ENCODE measurements around the gene OLIG2. TPM values are rescaled to one million over a fixed set of nuclear protein-coding genes. Genes with fewer than 3 reads are reported as not detected.

Gene OLIG2
- total and polyA plus RNA-seq, 2 of the 4 experiments (the other 2 are of a cell fraction): not detected

DNA sequence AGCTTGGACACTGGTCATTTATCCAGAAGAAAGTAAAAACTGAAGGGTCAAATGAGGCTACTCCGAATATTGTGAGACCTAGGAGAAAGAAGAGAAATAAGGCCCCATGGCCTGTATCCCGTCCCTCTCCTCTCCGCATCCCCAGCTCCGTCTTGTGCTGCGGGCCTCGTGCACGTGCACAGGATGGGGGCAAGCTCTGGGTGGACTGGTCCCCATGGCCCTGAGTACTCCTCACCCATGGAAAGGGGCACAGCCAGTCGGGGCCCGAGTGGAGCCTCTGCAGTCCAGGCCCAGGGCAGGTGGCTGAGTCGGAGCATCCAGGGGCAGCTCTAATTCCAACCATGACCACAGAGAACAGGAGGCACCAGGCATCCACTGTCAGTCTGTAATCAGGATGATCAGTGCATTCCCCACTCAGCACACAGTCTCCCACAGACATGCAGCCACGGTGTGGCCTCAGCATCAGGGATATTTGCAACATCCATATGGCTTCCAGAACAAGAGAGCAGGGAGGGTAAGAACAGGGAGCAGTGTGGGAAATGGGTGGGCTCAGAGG lies 31.7 kb downstream of the OLIG2 start:
- Histone ChIP-seq H3K14ac (replicated peaks; ENCODE audit: low read depth, low read length) (no peak overlapping the region), H4K5ac (ENCODE audit: low read depth, low read length) (no peak overlapping the region), H3K4ac (ENCODE audit: low read depth, low read length) (no peak overlapping the region), H3K9me3 (ENCODE audit: control insufficient read depth, insufficient read depth, low read length) (no peaks in the 10 kb centered on the region), H3K27ac (ENCODE audit: insufficient read depth, low read length) (no peak overlapping the region), H3K18ac (ENCODE audit: low read depth, low read length) (no peak overlapping the region), H3K27me3 (ENCODE audit: control insufficient read depth, insufficient read depth, low read length) (peaks cover 54% of the 10 kb centered on the region), H2AK9ac (replicated peaks; ENCODE audit: low read depth, low read length, poor library complexity) (no peak overlapping the region), H2BK15ac (ENCODE audit: low read depth, low read length) (no peak overlapping the region), H3K79me1 (ENCODE audit: low read depth in 1 of 2, low read length in 2 of 2) (no peaks in the 10 kb centered on the region), H3K9ac (ENCODE audit: low read depth, low read length) (no peak overlapping the region), H3K4me2 (ENCODE audit: low read depth, low read length) (no peak overlapping the region), H2AK5ac (ENCODE audit: low read depth, low read length) (no peak overlapping the region), H2AFZ (replicated peaks; ENCODE audit: low read length, poor library complexity) (peak overlapping the region; percentile 44), H2BK20ac (ENCODE audit: low read depth, low read length) (no peak overlapping the region), H4K20me1 (ENCODE audit: insufficient read depth, low read length) (no peaks in the 10 kb centered on the region), H3K36me3 (ENCODE audit: control insufficient read depth, insufficient read depth, low read length) (no peaks in the 10 kb centered on the region), H2BK120ac (ENCODE audit: low read depth, low read length) (no peak overlapping the region), H3K9me1 (ENCODE audit: insufficient read depth, low read length) (no peaks in the 10 kb centered on the region), H3K23ac (ENCODE audit: low read depth, low read length) (no peak overlapping the region), H3K4me3 (ENCODE audit: insufficient read depth, low read depth, low read length) (no peak overlapping the region), H4K8ac (ENCODE audit: low read depth in 2 of 2, low read length in 2 of 2) (no peak overlapping the region), H3K4me1 (ENCODE audit: control insufficient read depth, insufficient read depth, low read length) (no peaks in the 10 kb centered on the region), H4K91ac (ENCODE audit: insufficient read depth, low read depth, low read length) (no peak overlapping the region), H2BK5ac (ENCODE audit: low read depth, low read length, poor library complexity, severe bottlenecking) (no peak overlapping the region), H3K56ac (ENCODE audit: extremely low read depth, insufficient read depth, low read length) (no peak overlapping the region)
- BruUV-seq (replicated peaks): no TSS peak
- TF ChIP-seq POLR2A (IDR thresholded peaks at IDR 0.05; ENCODE audit: low read depth, low read length): no peak
- no peak for TF ChIP-seq RAD21 (IDR thresholded peaks at IDR 0.05; ENCODE audit: low read length)
- TF ChIP-seq CEBPB (IDR thresholded peaks at IDR 0.05; ENCODE audit: low read depth, low read length): no peak
- TF ChIP-seq FOS (IDR thresholded peaks at IDR 0.05; ENCODE audit: low read depth, low read length): no peak
- POLR2A ChIA-PET (ENCODE audit: unreplicated experiment): no interaction called here
- intact Hi-C loops (cut with micrococcal nuclease) (no loop called here), dilution Hi-C loops (cut with HindIII; ENCODE audit: low sequenced_read_pairs, unreplicated experiment) (no loop called here), in situ Hi-C loops (cut with MboI; ENCODE audit: low sequenced_read_pairs) (no loop called here)
- DNase-seq (no peak), ATAC-seq (ENCODE audit: low read depth) (no peak)
- CTCF ChIA-PET: no interaction called here
- WGBS, 2 experiments (ENCODE audit: extremely low coverage in 2 of 2, insufficient read length in 1 of 2): 50% methylated on average over 2 of the region's 11 CpGs; no CpG with 5 or more reads in 1 of the 2 experiments
